Spleen (tissue), 11 donors: Measurements from ENCODE around the gene MAP3K5. TPM values are rescaled to one million over a fixed set of nuclear protein-coding genes. Genes with fewer than 3 reads are reported as not detected.

Source experiments
- DNase-seq: peaks from one replicate; pipeline ENCODE4 v3.0.0-alpha.2; 2020
- H3K27ac ChIP-seq, 8 donors: fragments of 200-600 bp; sonication (generic) in 7 of 8; 1 replicate in 4 of 8; 2 replicates in 4 of 8; pipeline versions ENCODE4 v1.5.0 to v1.8.0; 2016 to 2021; ENCODE audit warnings: inconsistent platforms in 4 of 8, mild to moderate bottlenecking in 4 of 8, moderate library complexity in 1 of 8
- H3K27me3 ChIP-seq, 7 donors: fragments of 200-600 bp; sonication (generic) in 6 of 7; replicated peaks in 1 of 7; 1 replicate in 4 of 7; 2 replicates in 3 of 7; pipeline versions ENCODE4 v1.5.0 to v1.8.0; 2016 to 2021; ENCODE audit warnings: inconsistent platforms in 3 of 7, mild to moderate bottlenecking in 1 of 7
- H3K36me3 ChIP-seq, 6 donors: fragments of 200-600 bp; sonication (generic) in 5 of 6; 1 replicate in 4 of 6; 2 replicates in 2 of 6; pipeline versions ENCODE4 v1.5.0 to v1.8.0; 2016 to 2021; ENCODE audit warnings: inconsistent platforms in 2 of 6
- H3K4me1 ChIP-seq, 6 donors: fragments of 200-600 bp; sonication (generic) in 5 of 6; 1 replicate in 3 of 6; 2 replicates in 3 of 6; pipeline versions ENCODE4 v1.5.0 to v1.8.0; 2016 to 2021; ENCODE audit warnings: inconsistent platforms in 3 of 6
- H3K4me3 ChIP-seq, 8 donors: fragments of 200-600 bp; sonication (generic) in 7 of 8; 1 replicate in 4 of 8; 2 replicates in 4 of 8; pipeline versions ENCODE4 v1.5.0 to v1.8.0; 2016 to 2021; ENCODE audit warnings: inconsistent platforms in 4 of 8, mild to moderate bottlenecking in 4 of 8, moderate library complexity in 2 of 8
- H3K9me3 ChIP-seq, 8 donors: fragments of 200-600 bp; sonication (generic) in 7 of 8; 1 replicate in 4 of 8; 2 replicates in 4 of 8; pipeline versions ENCODE4 v1.5.0 to v1.8.0; 2016 to 2021; ENCODE audit warnings: inconsistent platforms in 4 of 8
- POLR2A ChIP-seq, 3 donors: fragments of 450-650 bp; IDR thresholded peaks; one replicate each; pipeline ENCODE4 v1.5.1; 2017; ENCODE audit warnings: antibody characterized with exemption in 3 of 3, mild to moderate bottlenecking in 1 of 3
- POLR2AphosphoS5 ChIP-seq, 3 donors: sonication (generic); formaldehyde crosslinking; IDR thresholded peaks; one replicate each; pipeline ENCODE4 v1.5.1; 2017; ENCODE audit warnings: antibody characterized with exemption in 3 of 3
- WGBS, 5 donors: extraction: QIAGEN DNeasy Blood & Tissue Kit in 3 of 5; methylation state at CpG; one replicate each; pipeline versions ENCODE4 v1.1.5 to v1.1.7; 2013 to 2018; 5-methylcytosine and 5-hydroxymethylcytosine counted together
- intact Hi-C: fragments of 100-400 bp; cut with DNase I; formaldehyde crosslinking; loops from one replicate; pipeline ENCODE4 v1.15.0; 2023; ENCODE audit warnings: low total_unique reads
- polyA plus RNA-seq, 3 donors: library from polyadenylated mRNA; stranded (reverse); fragments of 200-250 nt; gene quantifications; one replicate each; pipeline ENCODE4 v1.2.1, GENCODE V29; 2013
- total RNA-seq, 7 donors: library from RNA; depleted of rRNA in 3 of 7; stranded (reverse); fragments of >200 nt in 3 of 7; fragmentation: NEBNext Ultra II Directional in 4 of 7; extraction: Animal tissue kit (Norgen Biotek cat#: 25700) in 4 of 7; gene quantifications; one replicate each; pipeline versions ENCODE4 v1.1.0 to v1.2.1, GENCODE V29; 2016 to 2021
- TF ChIP-seq, protein P1 (sequence below), 11 experiments: fragments of 200-600 bp in 7 of 11; fragments of 450-650 bp in 4 of 11; sonication (generic) in 4 of 11; IDR thresholded peaks in 8 of 11; conservative IDR thresholded peaks in 3 of 11; 1 replicate in 7 of 11; 2 replicates in 4 of 11; pipeline versions ENCODE4 v1.4.0 to v1.8.0; 2016 to 2021; ENCODE audit warnings: antibody characterized with exemption in 11 of 11, inconsistent platforms in 4 of 11, mild to moderate bottlenecking in 1 of 11
- donor health status: healthy with polysubstance abuse.
- donor health status: DM: no; HTN: no; CAD: no; lungs with moderate emphysema.
- donor health status: DM: no; HTN: no; CAD: no.
- donor health status: Bipolar disorder and iron deficiency.
- donor health status: healthy.
- donor health status: DM: no; HTN: no; CAD: no.
- donor health status: DM: yes; HTN: yes; CAD: no.

Gene MAP3K5
- total and polyA plus RNA-seq, 10 donors: 7.2 to 55.0 (median 33.2) TPM

DNA sequence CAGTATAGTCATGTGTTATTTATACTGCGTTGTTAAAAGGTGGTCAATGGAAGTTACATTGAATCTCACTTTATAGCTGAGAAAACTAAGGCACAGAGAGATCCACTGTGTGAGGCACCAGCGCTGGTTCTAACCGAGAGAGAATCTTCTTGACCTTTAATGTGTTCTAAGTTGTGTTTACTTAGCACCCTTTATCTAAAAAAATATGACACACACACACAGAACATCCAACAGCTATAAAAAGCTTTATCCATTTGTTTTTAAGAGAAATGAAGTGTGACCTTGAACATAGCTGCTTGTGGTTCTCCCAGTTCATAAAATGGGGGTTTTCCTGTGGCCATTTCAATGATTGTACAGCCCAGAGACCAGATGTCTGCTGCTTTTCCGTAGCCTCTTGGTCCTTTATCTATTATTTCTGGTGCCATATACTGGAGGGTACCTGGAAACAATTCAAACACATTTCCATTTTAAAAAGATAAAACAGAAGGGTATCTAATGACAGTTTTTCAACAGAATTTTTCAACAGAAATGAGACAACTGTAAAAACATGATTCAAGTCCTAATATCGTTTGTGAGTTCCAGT lies 187.3 kb downstream of the MAP3K5 start:
- Histone ChIP-seq H3K27ac (no peak overlapping the region), H3K9me3 (no peaks in the 10 kb centered on the region), H3K27me3 (no peaks in the 10 kb centered on the region), H3K4me1 (peaks cover 0 to 9% (median 2%) of the 10 kb centered on the region in 6 donors), H3K36me3 (peaks cover 0 to 96% (median 38%) of the 10 kb centered on the region in 6 donors), H3K4me3 (no peak overlapping the region)
- no peak for TF ChIP-seq POLR2AphosphoS5 (IDR thresholded peaks at IDR 0.05)
- TF ChIP-seq POLR2A (IDR thresholded peaks at IDR 0.05): no peak
- TF ChIP-seq, protein P1, sequence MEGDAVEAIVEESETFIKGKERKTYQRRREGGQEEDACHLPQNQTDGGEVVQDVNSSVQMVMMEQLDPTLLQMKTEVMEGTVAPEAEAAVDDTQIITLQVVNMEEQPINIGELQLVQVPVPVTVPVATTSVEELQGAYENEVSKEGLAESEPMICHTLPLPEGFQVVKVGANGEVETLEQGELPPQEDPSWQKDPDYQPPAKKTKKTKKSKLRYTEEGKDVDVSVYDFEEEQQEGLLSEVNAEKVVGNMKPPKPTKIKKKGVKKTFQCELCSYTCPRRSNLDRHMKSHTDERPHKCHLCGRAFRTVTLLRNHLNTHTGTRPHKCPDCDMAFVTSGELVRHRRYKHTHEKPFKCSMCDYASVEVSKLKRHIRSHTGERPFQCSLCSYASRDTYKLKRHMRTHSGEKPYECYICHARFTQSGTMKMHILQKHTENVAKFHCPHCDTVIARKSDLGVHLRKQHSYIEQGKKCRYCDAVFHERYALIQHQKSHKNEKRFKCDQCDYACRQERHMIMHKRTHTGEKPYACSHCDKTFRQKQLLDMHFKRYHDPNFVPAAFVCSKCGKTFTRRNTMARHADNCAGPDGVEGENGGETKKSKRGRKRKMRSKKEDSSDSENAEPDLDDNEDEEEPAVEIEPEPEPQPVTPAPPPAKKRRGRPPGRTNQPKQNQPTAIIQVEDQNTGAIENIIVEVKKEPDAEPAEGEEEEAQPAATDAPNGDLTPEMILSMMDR (IDR thresholded peaks at IDR 0.05 in 8 of 11, conservative IDR thresholded peaks at IDR 0.05 in 3 of 11): no peak
- intact Hi-C loops: no loop called here
- no peak for DNase-seq
- WGBS, 5 donors: 89 to 94% (median 91%) methylated on average over 5 of the region's 5 CpGs

DNA sequence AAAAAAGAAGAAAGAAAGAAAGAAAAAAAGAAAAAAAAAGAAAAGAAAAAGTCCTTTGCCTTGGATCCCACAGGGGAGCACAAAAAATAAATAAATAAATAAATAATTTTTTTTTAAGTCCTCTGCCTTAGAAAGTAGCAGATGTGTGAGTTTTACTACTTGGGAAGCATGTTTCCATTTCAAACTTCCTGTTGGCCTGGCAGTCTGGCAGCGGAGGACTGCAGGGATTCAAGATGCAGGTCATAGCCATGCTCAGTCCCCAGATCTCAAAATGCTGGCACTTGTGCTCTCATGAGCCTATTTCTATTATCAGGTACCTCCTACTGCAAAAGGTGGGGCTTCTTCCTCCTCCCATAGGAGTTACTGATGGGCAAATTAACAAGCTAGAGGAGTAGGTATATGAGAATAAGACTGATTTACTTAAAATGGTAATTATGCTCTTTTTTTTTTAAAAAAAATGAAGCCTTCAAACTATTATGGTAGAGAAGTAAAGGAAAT lies 187.9 kb downstream of the MAP3K5 start:
- H3K27me3 ChIP-seq: no peaks in the 10 kb centered on the region
- DNase-seq: no peak
- H3K27ac ChIP-seq: no peak overlapping the region
- H3K4me1 ChIP-seq: peaks cover 0 to 5% (median 0%) of the 10 kb centered on the region in 6 donors
- H3K4me3 ChIP-seq: no peak overlapping the region
- peaks cover 0 to 96% (median 41%) of the 10 kb centered on the region in 6 donors for H3K36me3 ChIP-seq
- intact Hi-C loops: no loop called here
- WGBS, 5 donors: 88 to 98% (median 96%) methylated on average over 1 of the region's 1 CpG
- no peaks in the 10 kb centered on the region for H3K9me3 ChIP-seq
- TF ChIP-seq, protein P1 (IDR thresholded peaks at IDR 0.05 in 8 of 11, conservative IDR thresholded peaks at IDR 0.05 in 3 of 11): no peak
- TF ChIP-seq POLR2A (IDR thresholded peaks at IDR 0.05): no peak
- no peak for TF ChIP-seq POLR2AphosphoS5 (IDR thresholded peaks at IDR 0.05)

DNA sequence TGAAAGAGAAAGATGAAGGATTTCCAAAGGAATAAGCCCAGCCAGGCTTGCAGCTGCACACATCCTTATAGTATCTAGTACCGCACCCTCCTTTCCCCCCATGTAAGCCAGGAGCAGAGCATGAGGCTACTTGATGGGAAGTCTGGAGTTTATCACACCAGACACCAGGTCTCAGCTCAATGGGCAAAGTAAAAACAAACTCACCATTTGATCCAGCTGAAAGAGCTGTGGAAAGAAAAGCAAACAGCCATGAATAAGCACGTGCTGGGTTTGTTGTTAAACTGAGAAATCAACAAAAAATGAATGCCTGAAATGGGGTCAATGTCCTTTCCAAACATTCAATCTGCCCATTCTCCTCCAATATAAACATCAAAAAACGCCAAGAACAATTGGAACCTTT lies 191.5 kb downstream of the MAP3K5 start:
- Histone ChIP-seq H3K36me3 (peaks cover 0 to 99% (median 44%) of the 10 kb centered on the region in 6 donors), H3K4me3 (no peak overlapping the region), H3K27ac (no peak overlapping the region), H3K27me3 (no peaks in the 10 kb centered on the region), H3K4me1 (no peaks in the 10 kb centered on the region), H3K9me3 (no peaks in the 10 kb centered on the region)
- intact Hi-C loops: no loop called here
- TF ChIP-seq, protein P1 (IDR thresholded peaks at IDR 0.05 in 8 of 11, conservative IDR thresholded peaks at IDR 0.05 in 3 of 11): no peak
- TF ChIP-seq POLR2AphosphoS5 (IDR thresholded peaks at IDR 0.05) (no peak), POLR2A (IDR thresholded peaks at IDR 0.05) (no peak)
- 92 to 97% (median 96%) methylated on average over 3 of the region's 3 CpGs for WGBS, 5 donors
- no peak for DNase-seq

GRCh38 chr6:136599329-136600011 lies 192.8 kb downstream of the MAP3K5 start:
- H3K4me1 ChIP-seq: peaks cover 3 to 12% (median 9%) of the 10 kb centered on the region in 6 donors
- no peak overlapping the region for H3K27ac ChIP-seq
- H3K27me3 ChIP-seq: no peaks in the 10 kb centered on the region
- no peak for DNase-seq
- no peaks in the 10 kb centered on the region for H3K9me3 ChIP-seq
- H3K4me3 ChIP-seq: no peak overlapping the region
- intact Hi-C loops: no loop called here
- WGBS, 5 donors: 87 to 94% (median 93%) methylated on average over 10 of the region's 10 CpGs
- TF ChIP-seq, protein P1 (IDR thresholded peaks at IDR 0.05 in 8 of 11, conservative IDR thresholded peaks at IDR 0.05 in 3 of 11): no peak
- no peak for TF ChIP-seq POLR2A (IDR thresholded peaks at IDR 0.05)
- no peak for TF ChIP-seq POLR2AphosphoS5 (IDR thresholded peaks at IDR 0.05)
- H3K36me3 ChIP-seq: peaks cover 0 to 99% (median 37%) of the 10 kb centered on the region in 6 donors
